Vagina (tissue), 2 donors: ENCODE measurements around the gene TAS2R10. TPM values are rescaled to one million over a fixed set of nuclear protein-coding genes. Genes with fewer than 3 reads are reported as not detected.

ENCODE experiments used
- DNase-seq, 2 donors: peaks; one replicate each; pipeline ENCODE4 v3.0.0-alpha.2; 2017; ENCODE audit errors: extremely low spot score in 2 of 2
- H3K27ac ChIP-seq: fragments of 200-600 bp; sonication (generic); one replicate; pipeline ENCODE4 v1.5.1; 2019
- H3K27me3 ChIP-seq: fragments of 200-600 bp; sonication (generic); one replicate; pipeline ENCODE4 v1.5.1; 2019
- H3K36me3 ChIP-seq, 2 donors: fragments of 200-600 bp; sonication (generic); one replicate each; pipeline ENCODE4 v1.5.1; 2017 to 2019
- H3K4me1 ChIP-seq: fragments of 200-600 bp; sonication (generic); one replicate; pipeline ENCODE4 v1.5.1; 2019
- H3K4me3 ChIP-seq, 2 donors: fragments of 200-600 bp; sonication (generic); 1 replicate in 1 of 2; 2 replicates in 1 of 2; pipeline ENCODE4 v1.5.1; 2016 to 2019
- H3K9me3 ChIP-seq: fragments of 200-600 bp; sonication (generic); one replicate; pipeline ENCODE4 v1.5.1; 2019
- POLR2A ChIP-seq, 2 donors: fragments of 450-650 bp; IDR thresholded peaks; one replicate each; pipeline ENCODE4 v1.6.1; 2017; ENCODE audit warnings: antibody characterized with exemption in 2 of 2, mild to moderate bottlenecking in 2 of 2, moderate library complexity in 2 of 2
- POLR2AphosphoS5 ChIP-seq, 2 donors: sonication (generic); formaldehyde crosslinking; IDR thresholded peaks; one replicate each; pipeline ENCODE4 v1.9.0; 2017; ENCODE audit warnings: antibody characterized with exemption in 2 of 2, mild to moderate bottlenecking in 2 of 2, low read depth in 1 of 2; ENCODE audit not compliant: insufficient read depth in 1 of 2
- intact Hi-C: fragments of 100-400 bp; cut with DNase I; formaldehyde crosslinking; loops from one replicate; pipeline ENCODE4 v1.15.1; 2023
- total RNA-seq: library from RNA; depleted of rRNA; stranded (reverse); fragments of >200 nt; gene quantifications from one replicate; pipeline ENCODE4 v1.2.3, GENCODE V29; 2016
- TF ChIP-seq, protein P1 (sequence below), 3 experiments: fragments of 450-650 bp in 2 of 3; fragments of 200-600 bp in 1 of 3; sonication (generic) in 1 of 3; IDR thresholded peaks; one replicate each; pipeline ENCODE4 v1.5.1; 2017 to 2019; ENCODE audit warnings: antibody characterized with exemption in 3 of 3, mild to moderate bottlenecking in 2 of 3, moderate library complexity in 2 of 3

The TAS2R10 gene
- total RNA-seq, 1 donor from 2014 or later = not detected

DNA sequence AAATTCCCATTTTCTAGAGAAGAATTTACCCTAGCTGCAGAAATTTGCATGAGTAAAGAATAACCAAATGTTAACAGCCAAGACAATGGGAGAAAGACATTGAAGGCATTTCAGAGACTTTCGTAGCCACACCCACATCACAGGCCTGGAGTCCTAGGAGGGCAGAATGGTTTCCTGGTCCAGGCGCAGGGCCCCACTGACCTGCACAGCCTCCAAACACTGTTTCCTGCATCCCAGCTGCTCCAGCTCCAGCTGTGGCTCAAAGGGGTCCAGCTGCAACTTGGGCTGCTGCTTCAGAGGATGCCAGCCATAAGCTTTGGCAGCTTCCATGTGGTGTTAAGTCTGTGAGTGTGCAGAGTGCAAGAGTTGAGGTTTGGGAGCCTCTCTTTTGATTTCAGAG, 29.6 kb upstream of the TAS2R10 start:
- Histone ChIP-seq H3K4me3 (no peak overlapping the region), H3K27me3 (no peaks in the 10 kb centered on the region), H3K27ac (no peak overlapping the region), H3K9me3 (peaks cover 10% of the 10 kb centered on the region), H3K36me3 (no peaks in the 10 kb centered on the region), H3K4me1 (no peaks in the 10 kb centered on the region)
- intact Hi-C loops = no loop called here
- DNase-seq = no peak
- TF ChIP-seq POLR2AphosphoS5 (IDR thresholded peaks at IDR 0.05; ENCODE audit: insufficient read depth in 1 of 2, low read depth in 1 of 2) = no peak

DNA sequence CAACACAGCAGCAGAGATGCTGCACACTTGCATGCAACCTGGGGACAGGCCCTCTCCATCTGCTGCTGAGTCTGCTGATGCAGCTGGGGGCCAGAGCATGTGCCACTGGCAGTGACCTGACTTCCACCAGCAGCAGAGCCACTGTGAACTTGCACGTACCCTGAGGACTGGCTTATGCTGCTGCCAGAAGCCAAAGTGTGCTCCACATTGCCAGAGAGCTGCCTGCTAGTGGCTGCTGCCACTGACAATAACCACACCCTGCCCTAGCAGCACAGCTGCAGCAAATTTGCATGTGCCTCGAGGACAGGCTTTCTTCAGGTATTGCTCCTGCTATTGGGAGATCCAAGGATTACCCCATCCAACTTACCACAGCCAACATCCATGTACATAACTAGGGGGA, 27.6 kb upstream of the TAS2R10 start:
- Histone ChIP-seq H3K36me3 (no peaks in the 10 kb centered on the region), H3K4me3 (no peak overlapping the region), H3K27ac (no peak overlapping the region), H3K4me1 (no peaks in the 10 kb centered on the region), H3K9me3 (peaks cover 10% of the 10 kb centered on the region), H3K27me3 (no peaks in the 10 kb centered on the region)
- no peak for TF ChIP-seq POLR2A (IDR thresholded peaks at IDR 0.05)
- DNase-seq = no peak
- intact Hi-C loops = no loop called here

DNA sequence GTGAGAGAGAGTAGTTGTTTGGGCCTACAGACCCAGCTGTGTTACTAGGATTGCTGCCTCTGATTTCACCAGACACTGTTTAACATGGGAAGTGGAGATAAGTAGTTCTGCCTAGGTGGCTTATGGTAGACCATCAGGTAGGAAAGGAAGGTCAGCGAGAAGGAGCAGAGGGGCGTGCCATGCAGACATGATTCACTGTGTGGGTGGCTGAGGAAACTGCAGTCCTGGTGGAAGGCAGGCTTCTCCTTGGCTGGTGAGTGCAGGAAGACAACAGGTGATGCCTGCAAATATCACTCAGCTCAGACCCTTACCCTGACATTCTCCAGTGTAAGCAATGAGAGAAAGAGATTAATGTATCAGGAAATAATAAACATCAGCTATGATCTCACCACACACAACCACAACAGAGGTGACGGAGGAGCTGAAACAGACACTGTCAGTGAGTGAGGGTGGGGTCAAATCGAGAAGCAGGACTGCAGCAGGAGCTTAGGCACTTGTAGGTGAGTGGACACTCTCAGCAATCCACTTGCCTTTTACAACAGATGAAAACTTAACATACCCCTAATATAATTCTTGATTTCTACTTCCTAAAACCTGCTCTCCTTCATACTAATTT, 25.2 kb upstream of the TAS2R10 start:
- Histone ChIP-seq H3K9me3 (peaks cover 10% of the 10 kb centered on the region), H3K27me3 (no peaks in the 10 kb centered on the region), H3K27ac (no peak overlapping the region), H3K4me1 (no peaks in the 10 kb centered on the region), H3K4me3 (no peak overlapping the region), H3K36me3 (no peaks in the 10 kb centered on the region)
- no peak for DNase-seq
- intact Hi-C loops = no loop called here
- TF ChIP-seq POLR2A (IDR thresholded peaks at IDR 0.05) = no peak
- TF ChIP-seq POLR2AphosphoS5 (IDR thresholded peaks at IDR 0.05; ENCODE audit: insufficient read depth in 1 of 2, low read depth in 1 of 2) = no peak
- TF ChIP-seq, protein P1, sequence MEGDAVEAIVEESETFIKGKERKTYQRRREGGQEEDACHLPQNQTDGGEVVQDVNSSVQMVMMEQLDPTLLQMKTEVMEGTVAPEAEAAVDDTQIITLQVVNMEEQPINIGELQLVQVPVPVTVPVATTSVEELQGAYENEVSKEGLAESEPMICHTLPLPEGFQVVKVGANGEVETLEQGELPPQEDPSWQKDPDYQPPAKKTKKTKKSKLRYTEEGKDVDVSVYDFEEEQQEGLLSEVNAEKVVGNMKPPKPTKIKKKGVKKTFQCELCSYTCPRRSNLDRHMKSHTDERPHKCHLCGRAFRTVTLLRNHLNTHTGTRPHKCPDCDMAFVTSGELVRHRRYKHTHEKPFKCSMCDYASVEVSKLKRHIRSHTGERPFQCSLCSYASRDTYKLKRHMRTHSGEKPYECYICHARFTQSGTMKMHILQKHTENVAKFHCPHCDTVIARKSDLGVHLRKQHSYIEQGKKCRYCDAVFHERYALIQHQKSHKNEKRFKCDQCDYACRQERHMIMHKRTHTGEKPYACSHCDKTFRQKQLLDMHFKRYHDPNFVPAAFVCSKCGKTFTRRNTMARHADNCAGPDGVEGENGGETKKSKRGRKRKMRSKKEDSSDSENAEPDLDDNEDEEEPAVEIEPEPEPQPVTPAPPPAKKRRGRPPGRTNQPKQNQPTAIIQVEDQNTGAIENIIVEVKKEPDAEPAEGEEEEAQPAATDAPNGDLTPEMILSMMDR (IDR thresholded peaks at IDR 0.05) = no peak

DNA sequence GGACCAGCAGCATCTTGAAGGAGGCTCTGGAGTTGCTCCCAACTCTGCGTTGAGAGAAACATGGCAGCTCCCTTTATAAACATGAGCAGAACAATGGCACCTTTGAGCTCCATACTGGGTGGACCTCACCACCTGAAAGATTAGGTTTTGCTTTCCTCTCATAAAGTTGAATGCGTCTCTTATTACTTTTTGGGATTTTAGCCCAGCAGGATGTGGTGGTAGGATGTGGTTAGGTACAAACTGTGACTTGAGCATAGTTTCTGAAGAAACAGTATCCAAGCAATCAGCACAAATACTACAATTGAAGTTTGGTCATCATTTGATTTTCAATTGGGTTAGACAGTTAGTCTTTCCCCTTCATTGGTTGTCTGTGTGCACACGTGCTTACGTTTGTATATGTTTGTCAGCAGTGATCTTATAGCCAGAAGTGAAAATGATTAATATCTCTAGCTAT, 23.3 kb upstream of the TAS2R10 start, which contains the start of gene PRR4:
TSS of gene PRR4 (minus strand) at position 51 of the 454 bp plus-strand sequence. CDS start at position 13, 38 bp downstream.
- DNase-seq = no peak
- intact Hi-C loops = no loop called here
- H3K27me3 ChIP-seq = no peaks in the 10 kb centered on the region
- no peak for TF ChIP-seq POLR2AphosphoS5 (IDR thresholded peaks at IDR 0.05; ENCODE audit: insufficient read depth in 1 of 2, low read depth in 1 of 2)
- TF ChIP-seq, protein P1 (IDR thresholded peaks at IDR 0.05) = no peak
- TF ChIP-seq POLR2A (IDR thresholded peaks at IDR 0.05) = no peak
- no peak within 1 kb of the TSS for H3K27ac ChIP-seq
- H3K9me3 ChIP-seq = no peaks in the 10 kb centered on the region
- H3K4me3 ChIP-seq = no peak within 1 kb of the TSS
- no peaks in the 10 kb centered on the region for H3K4me1 ChIP-seq
- no peaks in the 10 kb centered on the region for H3K36me3 ChIP-seq

DNA sequence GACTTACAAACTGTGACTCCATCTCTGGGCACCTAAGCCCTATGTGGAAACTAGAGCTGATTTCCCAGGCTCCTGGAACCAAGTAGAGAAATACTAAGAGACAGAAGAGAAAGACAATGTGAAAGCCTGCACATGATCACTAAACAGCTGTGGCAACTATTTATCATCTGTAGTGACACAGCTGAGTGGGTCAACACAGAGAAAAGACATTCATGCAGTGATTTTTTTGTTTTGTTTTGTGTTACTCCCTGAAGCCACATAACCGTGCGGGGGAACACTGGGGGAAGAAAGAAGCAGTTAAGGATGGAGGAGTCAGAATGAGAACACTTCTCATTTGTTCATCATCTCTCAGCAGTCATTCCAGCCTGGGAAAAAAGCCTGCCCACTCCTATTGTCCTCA, 21.6 kb upstream of the TAS2R10 start:
- Histone ChIP-seq H3K27me3 (no peaks in the 10 kb centered on the region), H3K36me3 (no peaks in the 10 kb centered on the region), H3K4me3 (no peak overlapping the region), H3K27ac (no peak overlapping the region), H3K9me3 (no peaks in the 10 kb centered on the region), H3K4me1 (no peaks in the 10 kb centered on the region)
- TF ChIP-seq POLR2A (IDR thresholded peaks at IDR 0.05) = no peak
- no peak for TF ChIP-seq POLR2AphosphoS5 (IDR thresholded peaks at IDR 0.05; ENCODE audit: insufficient read depth in 1 of 2, low read depth in 1 of 2)
- TF ChIP-seq, protein P1 (IDR thresholded peaks at IDR 0.05) = no peak
- intact Hi-C loops = no loop called here
- DNase-seq = no peak

DNA sequence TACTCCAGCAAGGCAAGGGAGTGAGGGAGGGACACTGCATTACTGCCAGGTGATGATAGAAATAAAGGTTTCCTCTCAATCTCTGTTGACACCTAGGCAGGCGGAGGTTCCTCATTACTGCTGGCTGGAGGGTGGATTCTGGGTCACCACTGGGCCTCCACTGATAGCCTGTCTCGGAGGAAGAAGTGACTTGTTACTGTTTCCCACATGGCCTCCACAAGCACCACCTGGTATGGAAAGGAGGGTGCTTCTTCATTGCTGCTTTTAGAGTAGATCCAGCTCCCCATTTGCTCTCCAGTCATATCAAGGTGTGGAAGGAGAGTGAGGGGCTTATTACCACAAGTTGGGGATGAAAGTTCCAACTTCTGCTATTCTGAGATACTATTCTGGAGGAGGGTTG, 16.7 kb upstream of the TAS2R10 start:
- TF ChIP-seq POLR2AphosphoS5 (IDR thresholded peaks at IDR 0.05; ENCODE audit: insufficient read depth in 1 of 2, low read depth in 1 of 2) (no peak), POLR2A (IDR thresholded peaks at IDR 0.05) (no peak)
- TF ChIP-seq, protein P1 (IDR thresholded peaks at IDR 0.05) = no peak
- Histone ChIP-seq H3K27ac (no peak overlapping the region), H3K9me3 (no peaks in the 10 kb centered on the region), H3K27me3 (no peaks in the 10 kb centered on the region), H3K36me3 (peaks cover 0 to 4% of the 10 kb centered on the region in 2 donors), H3K4me1 (no peaks in the 10 kb centered on the region), H3K4me3 (no peak overlapping the region)
- DNase-seq = no peak
- intact Hi-C loops = no loop called here
